Stimulated activated CD8-positive, alpha-beta memory T cell treated with anti-CD3 and anti-CD28 coated beads, Interleukin-15, amount 100 ng/mL, for 24 hours (primary cell): Measurements from ENCODE around the gene ICAM5.

Source experiments
- DNase-seq: peaks from one replicate; pipeline ENCODE4 v3.0.0-alpha.2; 2020; ENCODE audit warnings: low read depth

The ICAM5 gene

DNA sequence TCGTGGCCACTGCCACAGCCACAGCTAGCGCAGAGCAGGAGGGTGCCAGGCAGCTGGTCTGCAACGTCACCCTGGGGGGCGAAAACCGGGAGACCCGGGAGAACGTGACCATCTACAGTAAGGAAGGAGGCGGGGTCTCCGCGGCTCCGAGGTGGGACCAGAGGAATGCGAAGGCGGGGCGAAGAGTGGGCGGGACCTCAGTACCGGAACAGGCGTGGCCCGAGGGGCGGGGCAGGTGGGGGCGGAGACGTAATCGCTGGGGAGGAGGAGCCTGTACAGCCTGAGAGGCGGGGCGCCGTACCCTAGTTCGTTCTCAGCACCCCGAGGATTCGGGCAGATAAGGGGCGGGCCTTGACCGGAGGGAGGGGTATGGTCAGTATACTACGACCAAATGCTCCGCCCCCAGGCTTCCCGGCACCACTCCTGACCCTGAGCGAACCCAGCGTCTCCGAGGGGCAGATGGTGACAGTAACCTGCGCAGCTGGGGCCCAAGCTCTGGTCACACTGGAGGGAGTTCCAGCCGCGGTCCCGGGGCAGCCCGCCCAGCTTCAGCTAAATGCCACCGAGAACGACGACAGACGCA lies 2.5 kb downstream of the ICAM5 start:
- DNase-seq, result peak; percentile 65

DNA sequence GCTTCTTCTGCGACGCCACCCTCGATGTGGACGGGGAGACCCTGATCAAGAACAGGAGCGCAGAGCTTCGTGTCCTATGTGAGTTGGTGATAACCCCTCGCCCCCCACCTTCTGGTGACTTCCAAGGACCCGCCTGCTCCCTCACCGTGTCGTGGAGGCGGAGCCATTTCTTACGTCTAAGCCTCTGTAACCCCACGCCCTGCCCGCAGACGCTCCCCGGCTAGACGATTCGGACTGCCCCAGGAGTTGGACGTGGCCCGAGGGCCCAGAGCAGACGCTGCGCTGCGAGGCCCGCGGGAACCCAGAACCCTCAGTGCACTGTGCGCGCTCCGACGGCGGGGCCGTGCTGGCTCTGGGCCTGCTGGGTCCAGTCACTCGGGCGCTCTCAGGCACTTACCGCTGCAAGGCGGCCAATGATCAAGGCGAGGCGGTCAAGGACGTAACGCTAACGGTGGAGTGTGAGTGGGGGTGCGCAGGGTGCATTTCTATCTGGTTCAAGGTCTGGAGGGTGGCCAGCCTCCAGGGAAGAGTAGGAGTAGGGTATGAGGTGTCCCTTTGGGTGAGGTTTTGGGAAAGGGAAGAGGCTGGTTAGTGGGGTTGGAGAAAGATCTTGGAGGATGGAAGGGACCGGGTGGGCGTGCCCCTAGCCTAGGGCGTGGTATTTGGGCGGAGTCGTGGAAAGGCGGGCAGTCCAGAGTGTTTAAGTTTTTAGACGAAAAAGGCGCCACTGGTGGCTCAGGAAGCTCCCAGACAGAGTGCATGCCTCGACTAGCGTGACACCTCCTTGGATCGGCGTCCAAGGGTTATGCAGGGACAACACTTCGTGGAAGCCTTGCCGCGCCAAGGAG lies 3.3 kb downstream of the ICAM5 start:
- DNase-seq, result no peak

DNA sequence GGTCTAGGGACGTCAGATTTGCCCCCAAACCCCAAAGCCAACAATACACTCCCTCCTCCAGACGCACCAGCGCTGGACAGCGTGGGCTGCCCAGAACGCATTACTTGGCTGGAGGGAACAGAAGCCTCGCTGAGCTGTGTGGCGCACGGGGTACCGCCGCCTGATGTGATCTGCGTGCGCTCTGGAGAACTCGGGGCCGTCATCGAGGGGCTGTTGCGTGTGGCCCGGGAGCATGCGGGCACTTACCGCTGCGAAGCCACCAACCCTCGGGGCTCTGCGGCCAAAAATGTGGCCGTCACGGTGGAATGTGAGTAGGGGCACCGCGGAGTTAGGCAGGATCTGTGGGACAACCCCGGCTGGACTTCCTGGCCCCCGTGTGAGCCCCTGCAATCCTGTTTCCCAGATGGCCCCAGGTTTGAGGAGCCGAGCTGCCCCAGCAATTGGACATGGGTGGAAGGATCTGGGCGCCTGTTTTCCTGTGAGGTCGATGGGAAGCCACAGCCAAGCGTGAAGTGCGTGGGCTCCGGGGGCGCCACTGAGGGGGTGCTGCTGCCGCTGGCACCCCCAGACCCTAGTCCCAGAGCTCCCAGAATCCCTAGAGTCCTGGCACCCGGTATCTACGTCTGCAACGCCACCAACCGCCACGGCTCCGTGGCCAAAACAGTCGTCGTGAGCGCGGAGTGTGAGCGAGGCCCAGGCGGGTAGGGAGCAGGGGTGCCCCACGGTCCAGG lies 4.0 kb downstream of the ICAM5 start:
- no peak for DNase-seq

DNA sequence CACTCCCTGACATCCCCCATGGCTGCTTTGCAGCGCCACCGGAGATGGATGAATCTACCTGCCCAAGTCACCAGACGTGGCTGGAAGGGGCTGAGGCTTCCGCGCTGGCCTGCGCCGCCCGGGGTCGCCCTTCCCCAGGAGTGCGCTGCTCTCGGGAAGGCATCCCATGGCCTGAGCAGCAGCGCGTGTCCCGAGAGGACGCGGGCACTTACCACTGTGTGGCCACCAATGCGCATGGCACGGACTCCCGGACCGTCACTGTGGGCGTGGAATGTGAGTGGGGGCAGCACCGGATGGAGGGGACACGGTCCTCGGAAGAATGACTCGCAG lies 4.6 kb downstream of the ICAM5 start:
- no peak for DNase-seq

DNA sequence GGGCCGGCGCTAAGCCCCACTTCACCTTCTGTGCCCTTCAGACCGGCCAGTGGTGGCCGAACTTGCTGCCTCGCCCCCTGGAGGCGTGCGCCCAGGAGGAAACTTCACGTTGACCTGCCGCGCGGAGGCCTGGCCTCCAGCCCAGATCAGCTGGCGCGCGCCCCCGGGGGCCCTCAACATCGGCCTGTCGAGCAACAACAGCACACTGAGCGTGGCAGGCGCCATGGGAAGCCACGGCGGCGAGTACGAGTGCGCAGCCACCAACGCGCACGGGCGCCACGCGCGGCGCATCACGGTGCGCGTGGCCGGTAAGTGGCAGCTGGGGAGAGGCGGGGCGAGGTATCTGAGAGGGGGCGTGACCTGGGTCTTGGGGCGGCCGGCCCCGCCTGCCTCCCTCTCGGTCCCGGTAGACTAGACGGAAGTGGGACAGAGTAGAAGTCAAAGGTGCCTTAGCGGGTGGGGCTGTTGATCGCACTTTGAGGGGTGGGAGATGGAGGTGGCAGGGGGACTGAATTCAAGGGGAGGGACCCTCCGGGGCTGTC lies 5.6 kb downstream of the ICAM5 start:
- no peak for DNase-seq

DNA sequence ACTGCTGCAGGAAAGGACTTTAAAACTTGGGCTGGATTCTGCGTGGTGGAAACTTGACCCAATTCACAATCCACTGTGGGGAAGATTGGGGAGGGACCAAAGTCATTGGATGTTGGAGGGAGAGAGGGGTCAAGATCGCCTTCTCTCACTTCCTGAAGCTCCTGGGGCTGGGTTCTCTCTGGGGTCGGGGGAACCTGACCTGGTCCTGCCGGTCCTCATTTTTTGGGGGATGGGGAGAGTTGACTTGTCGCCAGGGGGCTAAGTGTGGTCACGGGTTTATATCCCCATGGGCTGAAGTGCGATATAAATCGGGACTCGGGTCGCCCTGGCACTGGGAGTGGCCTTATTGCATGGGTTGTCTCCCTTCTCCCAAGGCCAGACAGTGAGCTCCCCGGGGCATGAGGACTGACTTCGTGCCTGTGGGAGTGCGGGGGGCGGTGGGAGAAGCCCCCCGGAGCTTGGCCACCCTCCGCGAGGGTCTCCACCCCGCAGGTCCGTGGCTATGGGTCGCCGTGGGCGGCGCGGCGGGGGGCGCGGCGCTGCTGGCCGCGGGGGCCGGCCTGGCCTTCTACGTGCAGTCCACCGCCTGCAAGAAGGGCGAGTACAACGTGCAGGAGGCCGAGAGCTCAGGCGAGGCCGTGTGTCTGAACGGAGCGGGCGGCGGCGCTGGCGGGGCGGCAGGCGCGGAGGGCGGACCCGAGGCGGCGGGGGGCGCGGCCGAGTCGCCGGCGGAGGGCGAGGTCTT lies 6.3 kb downstream of the ICAM5 start:
- DNase-seq, result no peak

DNA sequence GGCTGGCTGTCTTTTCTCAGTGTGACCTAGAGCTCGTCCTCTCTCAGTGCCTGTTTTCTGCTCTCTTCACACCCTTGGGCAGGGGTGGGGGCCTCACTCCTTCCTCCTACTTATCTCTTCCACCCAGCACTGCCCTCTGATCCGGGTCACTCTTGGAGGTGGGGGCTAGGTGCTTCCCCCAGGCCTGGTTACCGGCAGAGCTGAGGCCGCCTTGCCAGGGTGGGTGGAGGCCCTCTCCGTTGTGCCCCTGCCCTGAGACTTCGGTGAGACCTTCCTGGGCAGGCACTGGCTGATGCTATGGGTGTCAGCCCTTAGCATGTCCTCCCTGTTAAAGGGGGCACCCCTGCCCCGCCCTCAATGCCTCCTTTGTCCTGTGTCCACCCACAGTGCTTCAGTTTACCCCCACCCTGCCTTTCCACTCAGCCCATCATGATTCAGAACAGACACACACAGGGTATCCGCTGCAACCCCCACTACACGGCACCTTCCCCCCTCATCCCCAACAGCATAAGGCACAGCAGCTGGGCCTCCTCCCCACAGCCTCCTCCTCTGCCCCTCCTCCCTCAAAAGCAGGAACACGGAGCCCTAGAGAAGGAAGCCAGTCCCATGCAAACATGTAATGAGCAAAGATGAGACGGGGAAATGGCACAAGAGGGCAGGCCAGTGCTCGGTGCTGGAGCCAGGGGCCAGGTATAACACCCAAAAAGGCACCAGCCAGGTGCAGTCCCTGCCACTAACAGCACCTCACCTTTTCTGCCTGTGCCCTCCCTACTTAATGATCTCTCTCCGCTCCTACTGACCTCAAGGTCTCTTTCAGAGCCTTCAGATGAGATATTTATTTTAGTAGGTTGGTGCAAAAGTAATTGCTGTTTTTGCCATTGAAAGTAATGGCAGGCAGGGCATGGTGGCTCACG lies 10.1 kb downstream of the ICAM5 start:
- no peak for DNase-seq

DNA sequence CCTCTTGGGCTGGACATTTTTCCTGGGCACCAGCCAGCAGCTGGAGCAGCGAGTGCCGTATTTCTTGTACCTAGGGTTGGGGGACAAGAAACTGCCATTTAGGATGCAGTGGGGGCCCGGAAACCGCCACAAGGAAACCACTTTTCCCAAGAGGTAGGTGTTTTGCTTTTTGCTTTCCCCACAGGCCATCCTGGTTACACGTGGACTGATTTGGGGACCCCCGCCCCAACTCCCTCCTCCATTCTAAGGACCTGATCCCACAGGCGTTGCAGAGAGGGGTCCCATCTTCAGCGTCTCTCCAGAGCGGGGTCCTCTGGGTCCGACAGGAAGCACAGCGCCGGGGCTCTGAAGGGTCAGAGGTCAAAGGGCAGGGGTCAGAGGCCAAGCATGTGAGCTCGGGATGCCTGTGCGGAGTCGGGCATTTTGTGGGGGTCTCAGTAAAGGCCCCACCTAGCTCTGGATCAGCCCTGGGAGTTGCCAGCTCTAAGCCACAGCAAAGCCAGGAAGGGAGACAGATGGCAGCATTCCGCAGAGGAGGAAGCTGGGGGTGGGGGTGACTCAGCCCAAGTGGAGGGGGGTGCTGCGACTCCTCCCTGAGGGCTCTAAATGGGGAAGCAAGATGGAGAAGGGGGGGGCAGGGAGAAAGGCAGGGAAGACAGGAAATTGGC lies 15.5 kb downstream of the ICAM5 start:
- no peak for DNase-seq

DNA sequence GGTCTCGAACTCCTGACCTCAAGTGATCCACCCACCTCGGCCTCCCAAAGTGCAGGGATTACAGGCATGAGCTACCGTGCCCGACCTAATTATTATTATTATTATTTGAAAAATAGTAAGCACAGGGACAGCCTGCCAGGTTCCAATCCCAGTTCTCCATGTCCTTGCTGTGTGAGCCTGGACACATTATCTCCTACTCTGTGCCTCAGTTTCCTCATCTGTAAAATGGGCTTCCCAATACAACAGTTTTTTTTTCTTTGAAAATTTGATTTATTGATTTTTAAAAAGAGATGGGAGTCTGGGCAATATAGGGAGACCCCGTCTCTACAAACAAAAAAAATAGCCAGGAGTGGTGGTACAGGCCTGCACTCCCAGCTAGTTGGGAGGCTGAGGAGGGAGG lies 16.6 kb downstream of the ICAM5 start:
- no peak for DNase-seq

DNA sequence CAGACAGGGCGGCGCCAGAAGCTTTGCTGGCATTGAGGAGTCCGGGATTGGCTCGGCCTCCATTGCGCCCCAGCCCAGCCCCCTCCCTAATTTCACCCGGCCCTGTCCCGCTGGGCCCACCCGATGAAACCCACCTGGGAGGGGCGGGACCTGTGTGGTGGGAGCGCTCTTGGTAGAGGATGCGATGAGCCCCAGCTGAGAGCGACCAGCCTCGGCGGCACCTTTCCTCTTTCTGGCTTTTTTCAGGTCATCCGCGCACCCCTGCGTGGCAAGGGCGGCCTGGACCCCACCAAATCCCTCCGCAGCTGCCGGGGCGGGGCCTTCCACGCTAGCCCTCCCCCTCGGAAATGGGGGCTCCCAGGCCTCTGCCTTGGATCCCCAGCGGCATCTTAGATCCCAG lies 19.7 kb downstream of the ICAM5 start, which contains the start of gene ZGLP1:
TSS of gene ZGLP1 (minus strand) at position 393 of the 400 bp plus-strand sequence.
- no peak for DNase-seq

DNA sequence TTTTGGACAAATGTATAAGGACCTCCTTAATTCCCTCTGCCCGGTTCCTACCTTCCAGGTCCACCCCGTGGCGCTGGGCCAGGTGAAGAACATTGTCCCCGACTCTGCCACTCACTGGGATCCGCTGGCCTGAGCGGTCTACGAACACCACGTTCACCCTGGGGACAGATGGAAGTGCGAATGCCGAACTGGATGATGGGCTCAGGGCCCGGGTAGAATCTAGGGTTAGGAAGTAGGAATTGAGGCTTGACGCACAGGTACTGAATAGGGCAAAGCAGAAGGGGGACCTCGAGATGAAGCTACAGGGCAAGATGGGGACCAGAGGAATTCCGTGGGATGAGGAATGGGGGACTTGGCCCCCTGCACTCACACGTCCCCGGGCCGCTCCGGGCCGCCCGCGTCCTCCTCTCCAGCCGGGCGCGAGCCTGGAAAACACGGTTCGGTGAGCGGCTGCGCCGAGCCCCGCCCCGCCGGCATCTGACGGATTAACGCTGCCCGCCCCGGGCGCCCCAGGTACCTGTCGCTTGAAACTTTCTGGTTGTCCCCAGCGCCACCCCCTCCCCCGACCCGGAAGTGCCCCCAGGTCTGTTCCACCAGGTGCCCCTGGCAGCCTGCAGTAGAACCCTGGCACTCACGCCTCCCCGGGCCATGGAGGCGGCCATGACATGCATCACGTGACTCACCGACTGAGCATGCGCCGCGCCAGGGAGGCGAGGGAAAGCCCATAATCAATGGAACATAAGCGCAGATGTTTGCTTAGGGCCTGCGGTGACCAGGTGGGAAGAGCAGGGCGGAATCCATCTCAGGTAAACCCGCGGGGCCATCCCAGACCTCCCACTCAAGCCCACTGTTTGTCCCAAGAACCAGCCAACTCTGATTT lies 25.8 kb downstream of the ICAM5 start, which contains the start of gene FDX2:
TSS of gene FDX2 (minus strand) at position 681 of the 880 bp plus-strand sequence. CDS start at position 662, 19 bp downstream.
- DNase-seq, result peak; percentile 88

DNA sequence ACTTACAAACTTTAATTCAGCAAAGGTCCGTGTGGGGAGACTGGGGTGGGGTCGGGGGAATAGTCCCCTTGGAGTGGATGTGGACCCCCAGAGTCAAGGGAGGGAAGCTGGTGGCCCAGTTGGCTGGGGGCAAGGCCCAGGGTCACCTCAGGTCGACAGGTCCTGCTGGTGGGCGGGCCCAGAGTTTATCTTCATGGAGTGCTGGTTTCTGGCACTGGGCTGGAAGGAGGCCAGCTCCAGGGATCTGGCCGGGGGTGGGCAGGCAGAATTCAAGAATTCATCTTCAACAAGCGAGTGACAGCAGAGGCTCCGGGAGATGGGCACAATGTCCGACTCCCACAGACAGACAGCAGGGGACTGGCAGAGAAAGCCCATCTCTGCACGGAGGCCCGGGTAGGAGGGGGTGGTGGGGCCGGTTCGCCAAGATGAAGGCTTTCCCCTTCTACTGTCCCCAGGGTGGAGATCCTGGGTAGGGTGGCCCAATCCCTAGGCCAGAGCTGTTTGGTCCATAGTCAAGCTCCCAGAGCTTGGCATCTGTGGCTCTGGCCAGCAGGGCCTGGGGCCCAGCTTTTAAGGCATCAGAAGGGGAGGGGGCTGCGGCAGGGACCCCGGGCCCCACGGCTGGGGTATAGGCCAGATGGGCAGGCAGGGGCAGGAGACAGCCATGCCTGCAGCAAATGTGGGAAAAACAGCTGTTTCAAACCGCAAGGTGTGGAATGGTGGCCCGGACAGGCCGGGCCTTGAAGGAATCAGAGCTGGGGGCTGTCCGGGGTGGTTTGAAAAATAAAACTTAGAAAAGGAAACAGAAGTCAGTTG lies 26.7 kb downstream of the ICAM5 start:
- no peak for DNase-seq

DNA sequence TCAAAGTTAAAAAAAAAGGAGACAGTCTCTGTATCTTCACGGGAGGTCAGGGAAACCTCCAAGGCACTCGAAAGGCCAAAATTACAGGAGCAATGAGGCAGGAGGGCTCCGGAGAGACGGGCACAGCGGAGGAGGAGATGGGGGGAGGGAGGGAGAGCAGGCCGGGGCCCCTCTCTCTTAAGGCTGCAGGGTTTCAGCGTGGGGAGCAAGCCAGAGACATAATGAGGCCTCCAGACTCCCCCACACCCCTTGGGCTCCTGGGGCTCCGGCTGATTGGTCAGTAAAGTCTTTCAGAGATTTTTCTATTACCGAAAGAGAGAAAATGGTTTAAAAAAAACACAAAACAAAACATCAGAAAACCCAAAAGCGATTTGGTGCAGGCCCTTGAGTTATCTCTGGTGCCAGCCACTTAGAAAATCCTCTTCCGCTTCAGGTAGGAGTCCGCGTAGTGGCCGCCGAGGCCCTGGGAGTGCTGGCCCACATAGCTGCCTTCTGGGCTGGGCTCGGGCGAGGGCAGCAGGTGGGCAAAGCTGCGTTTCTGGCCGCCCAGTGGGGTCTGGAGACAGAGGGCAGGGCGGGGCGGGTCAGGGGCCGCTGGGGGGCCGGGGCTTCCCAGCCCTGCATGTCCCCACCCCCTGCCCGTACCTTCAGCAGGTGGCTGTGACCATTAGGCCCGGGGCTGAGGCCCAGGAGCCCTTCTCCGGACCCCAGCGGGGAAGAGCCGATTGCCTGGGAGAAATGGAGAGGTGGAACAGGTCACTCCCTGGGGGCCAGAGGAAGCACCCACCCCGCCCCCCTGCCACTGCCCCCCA lies 27.5 kb downstream of the ICAM5 start:
- DNase-seq, result no peak

DNA sequence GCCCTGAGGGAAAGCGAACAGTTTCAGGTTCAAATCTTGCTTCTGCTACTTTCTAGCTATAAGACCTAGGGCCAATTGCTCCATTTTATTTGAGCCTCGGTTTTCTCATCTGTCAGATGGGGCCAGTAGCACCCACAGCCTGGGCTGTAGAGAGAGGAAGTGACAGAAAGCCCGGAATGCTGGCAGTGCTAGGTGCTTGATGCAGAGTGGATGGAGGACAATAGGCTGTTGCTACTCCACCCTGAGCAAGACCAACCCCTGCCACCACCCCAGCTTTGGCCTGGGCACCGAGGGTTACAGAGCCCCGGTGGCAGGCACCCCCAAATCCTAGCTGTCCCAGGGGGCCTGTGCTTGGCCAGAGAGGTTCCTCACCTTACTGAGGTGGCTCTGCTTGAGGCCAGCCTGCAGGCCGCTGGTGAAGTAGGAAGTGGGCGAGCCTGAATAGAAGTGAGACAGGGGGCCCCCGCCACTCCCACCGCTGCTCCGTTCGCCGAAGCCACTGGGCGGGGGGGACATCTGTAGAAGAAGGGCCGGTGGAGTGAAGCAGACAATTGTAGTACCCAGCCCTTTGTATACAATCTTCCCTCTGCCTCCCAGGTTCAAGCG lies 28.2 kb downstream of the ICAM5 start:
- DNase-seq, result no peak

DNA sequence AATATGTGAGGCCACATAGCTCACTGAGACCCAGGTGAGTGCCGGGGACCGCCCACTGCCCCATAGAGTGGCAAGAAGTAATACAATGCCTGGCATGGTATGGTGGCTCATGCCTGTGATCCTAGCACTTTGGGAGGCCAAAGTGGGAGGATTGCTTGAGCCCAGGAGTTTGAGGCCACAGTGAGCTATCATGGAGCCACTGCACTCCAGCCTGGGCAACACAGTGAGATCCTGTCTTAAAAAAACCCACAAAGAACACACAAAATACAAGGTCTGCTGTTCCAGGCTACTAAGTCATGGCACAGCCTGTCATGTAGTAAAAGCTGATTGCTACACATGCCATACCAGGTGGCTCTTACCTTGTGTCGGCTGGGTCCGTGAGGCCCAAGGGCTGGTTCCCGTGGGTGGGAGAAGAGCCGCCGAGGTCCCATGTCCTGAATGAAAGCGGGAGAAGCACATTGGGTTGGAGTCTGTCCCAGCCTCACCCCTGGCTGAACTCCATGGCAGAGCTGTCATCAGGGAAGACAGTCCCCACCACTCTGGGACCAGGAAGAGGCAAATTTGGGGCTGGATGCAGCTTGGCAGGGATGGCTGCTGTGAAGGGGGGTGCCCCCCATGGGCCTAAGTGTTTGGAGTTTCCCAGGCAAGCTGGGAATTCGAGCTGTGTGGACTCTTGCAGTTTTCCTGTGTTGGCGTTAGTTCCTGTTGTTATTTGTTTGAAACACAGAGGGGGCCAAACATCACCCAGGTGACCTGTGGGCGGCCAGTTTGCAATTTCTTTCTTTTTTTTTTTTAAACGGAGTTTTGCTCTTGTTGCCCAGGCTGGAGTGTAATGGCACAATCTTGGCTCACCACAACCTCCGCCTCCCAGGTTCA lies 29.3 kb downstream of the ICAM5 start:
- no peak for DNase-seq
